Thyroid gland (tissue), 4 donors: ENCODE results near the gene YAE1.

Experiments used
- CTCF ChIP-seq, 6 experiments: fragments of 200-600 bp in 3 of 6; fragments of 450-650 bp in 3 of 6; sonication (generic) in 3 of 6; IDR thresholded peaks; one replicate each; pipeline ENCODE4 v1.5.1; 2016 to 2019; ENCODE audit warnings: antibody characterized with exemption in 6 of 6, mild to moderate bottlenecking in 2 of 6, inconsistent platforms in 1 of 6, moderate library complexity in 1 of 6
- POLR2A ChIP-seq, 2 donors: fragments of 450-650 bp; IDR thresholded peaks; one replicate each; pipeline ENCODE4 v1.6.1; 2017; ENCODE audit warnings: antibody characterized with exemption in 2 of 2, mild to moderate bottlenecking in 2 of 2, moderate library complexity in 1 of 2

DNA sequence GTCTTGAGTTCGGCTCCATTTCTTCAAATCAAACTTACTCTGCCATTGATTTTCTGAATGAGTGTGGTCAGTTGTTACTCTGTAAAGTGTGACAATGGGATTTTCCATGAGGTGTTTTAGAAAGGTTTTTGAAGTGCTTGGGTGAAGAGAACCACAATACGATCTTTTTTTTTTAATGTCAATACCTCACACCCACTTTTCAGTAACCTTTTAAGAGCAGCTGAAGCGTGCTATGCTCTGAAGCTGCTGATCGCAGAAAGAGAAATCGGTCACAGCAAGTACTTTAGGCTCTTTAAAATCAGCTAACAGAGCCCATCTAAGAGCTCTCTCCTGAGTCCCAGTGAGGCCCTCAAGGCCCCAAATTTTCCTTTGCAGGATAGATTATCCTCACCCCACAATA, 34.4 kb upstream of the YAE1 start:
- TF ChIP-seq CTCF (IDR thresholded peaks at IDR 0.05) = no peak
- no peak for TF ChIP-seq POLR2A (IDR thresholded peaks at IDR 0.05)
